Activated naive CD8-positive, alpha-beta T cell treated with anti-CD3 and anti-CD28 coated beads for 36 hours (primary cell): ENCODE data around the gene ATG10. TPM values are rescaled to one million over a fixed set of nuclear protein-coding genes. Genes with fewer than 3 reads are reported as not detected.
"Not testable (repeated sequence)": the region's sequence is repeated elsewhere in the genome, so short reads cannot be mapped to it uniquely, and the experiment has no call there.

Experiments
- DNase-seq: peaks from one replicate; pipeline ENCODE4 v3.0.0; 2021
- H3K27ac Mint-ChIP-seq: one replicate; pipeline ENCODE4 v1.8.0; 2022; ENCODE audit warnings: mild to moderate bottlenecking, moderate library complexity, mixed read lengths
- H3K27me3 Mint-ChIP-seq: one replicate; pipeline ENCODE4 v1.8.0; 2022; ENCODE audit warnings: mild to moderate bottlenecking, mixed read lengths
- H3K36me3 Mint-ChIP-seq: one replicate; pipeline ENCODE4 v1.8.0; 2021; ENCODE audit warnings: mild to moderate bottlenecking, mixed read lengths
- H3K4me1 Mint-ChIP-seq: one replicate; pipeline ENCODE4 v1.8.0; 2021; ENCODE audit warnings: mixed read lengths
- H3K4me3 Mint-ChIP-seq: one replicate; pipeline ENCODE4 v1.8.0; 2022; ENCODE audit warnings: mild to moderate bottlenecking, moderate library complexity, mixed read lengths
- H3K9me3 Mint-ChIP-seq: one replicate; pipeline ENCODE4 v1.8.0; 2022; ENCODE audit warnings: mixed read lengths
- total RNA-seq, 2 experiments: library from RNA; stranded (reverse); gene quantifications; one replicate each; pipeline ENCODE4 v1.2.3, GENCODE V29; 2021

Gene ATG10
- total RNA-seq, 2 experiments from 2014 or later = 9.3 to 10.7 TPM

GRCh38 chr5:81965524-81965923 is 6.3 kb upstream of the ATG10 start:
- H3K4me1 Mint-ChIP-seq = no peaks in the 10 kb centered on the region
- no peak for DNase-seq
- no peaks in the 10 kb centered on the region for H3K9me3 Mint-ChIP-seq
- H3K27me3 Mint-ChIP-seq = no peaks in the 10 kb centered on the region
- no peak overlapping the region for H3K4me3 Mint-ChIP-seq
- H3K36me3 Mint-ChIP-seq = no peaks in the 10 kb centered on the region
- no peak overlapping the region for H3K27ac Mint-ChIP-seq

GRCh38 chr5:81969226-81969625 is 2.6 kb upstream of the ATG10 start:
- Mint-ChIP-seq H3K27me3 (no peaks in the 10 kb centered on the region), H3K27ac (no peak overlapping the region), H3K4me3 (no peak overlapping the region), H3K4me1 (peaks cover 8% of the 10 kb centered on the region), H3K36me3 (no peaks in the 10 kb centered on the region), H3K9me3 (no peaks in the 10 kb centered on the region)
- no peak for DNase-seq

GRCh38 chr5:81969912-81970311 is 1.9 kb upstream of the ATG10 start:
- H3K4me1 Mint-ChIP-seq = peaks cover 13% of the 10 kb centered on the region
- no peaks in the 10 kb centered on the region for H3K27me3 Mint-ChIP-seq
- no peaks in the 10 kb centered on the region for H3K36me3 Mint-ChIP-seq
- no peak overlapping the region for H3K4me3 Mint-ChIP-seq
- no peaks in the 10 kb centered on the region for H3K9me3 Mint-ChIP-seq
- no peak overlapping the region for H3K27ac Mint-ChIP-seq
- DNase-seq = no peak

- Mint-ChIP-seq H3K36me3 (no peaks in the 10 kb centered on the region), H3K9me3 (no peaks in the 10 kb centered on the region), H3K27me3 (no peaks in the 10 kb centered on the region), H3K27ac (peak overlapping the region; percentile 94), H3K4me3 (peak overlapping the region; percentile 82), H3K4me1 (peaks cover 15% of the 10 kb centered on the region)
- peak; percentile 2 for DNase-seq
Observed at GRCh38 chr5:81971111-81971711, 612 bp upstream of the ATG10 start.

- peak overlapping the region; percentile 83 for H3K27ac Mint-ChIP-seq
- peak overlapping the region; percentile 81 for H3K4me3 Mint-ChIP-seq
- peaks cover 15% of the 10 kb centered on the region for H3K4me1 Mint-ChIP-seq
- no peaks in the 10 kb centered on the region for H3K27me3 Mint-ChIP-seq
- H3K36me3 Mint-ChIP-seq = peaks cover 9% of the 10 kb centered on the region
- no peak for DNase-seq
- no peaks in the 10 kb centered on the region for H3K9me3 Mint-ChIP-seq
Observed at GRCh38 chr5:81972492-81972783, 615 bp downstream of the ATG10 start.

GRCh38 chr5:81980160-81980559 is 8.3 kb downstream of the ATG10 start:
- H3K27me3 Mint-ChIP-seq = no peaks in the 10 kb centered on the region
- H3K36me3 Mint-ChIP-seq = peaks cover 36% of the 10 kb centered on the region
- H3K9me3 Mint-ChIP-seq = no peaks in the 10 kb centered on the region
- H3K4me3 Mint-ChIP-seq = no peak overlapping the region
- peaks cover 5% of the 10 kb centered on the region for H3K4me1 Mint-ChIP-seq
- no peak for DNase-seq
- H3K27ac Mint-ChIP-seq = no peak overlapping the region

- Mint-ChIP-seq H3K4me3 (no peak overlapping the region), H3K36me3 (peaks cover 40% of the 10 kb centered on the region), H3K27me3 (no peaks in the 10 kb centered on the region), H3K9me3 (peaks cover 2% of the 10 kb centered on the region), H3K27ac (no peak overlapping the region), H3K4me1 (peaks cover 3% of the 10 kb centered on the region)
- no peak for DNase-seq
Observed at GRCh38 chr5:81980598-81981260, 8.9 kb downstream of the ATG10 start.

- H3K4me1 Mint-ChIP-seq, DNase-seq, H3K27ac Mint-ChIP-seq, H3K9me3 Mint-ChIP-seq, H3K27me3 Mint-ChIP-seq, H3K4me3 Mint-ChIP-seq: not testable (repeated sequence)
- peaks cover 37% of the 10 kb centered on the region for H3K36me3 Mint-ChIP-seq
Observed at GRCh38 chr5:81982172-81982685, 10.4 kb downstream of the ATG10 start.

GRCh38 chr5:81983148-81983547 is 11.3 kb downstream of the ATG10 start:
- peaks cover 32% of the 10 kb centered on the region for H3K36me3 Mint-ChIP-seq
- not testable (repeated sequence) for DNase-seq, H3K27me3 Mint-ChIP-seq, H3K4me1 Mint-ChIP-seq, H3K9me3 Mint-ChIP-seq, H3K27ac Mint-ChIP-seq, H3K4me3 Mint-ChIP-seq

GRCh38 chr5:81983563-81983962 is 11.7 kb downstream of the ATG10 start:
- H3K36me3 Mint-ChIP-seq = peaks cover 33% of the 10 kb centered on the region
- H3K4me3 Mint-ChIP-seq, H3K9me3 Mint-ChIP-seq, H3K27me3 Mint-ChIP-seq, H3K27ac Mint-ChIP-seq, H3K4me1 Mint-ChIP-seq, DNase-seq: not testable (repeated sequence)

GRCh38 chr5:81986126-81986525 is 14.3 kb downstream of the ATG10 start:
- no peak overlapping the region for H3K27ac Mint-ChIP-seq
- H3K27me3 Mint-ChIP-seq = no peaks in the 10 kb centered on the region
- DNase-seq = no peak
- H3K4me1 Mint-ChIP-seq = no peaks in the 10 kb centered on the region
- no peak overlapping the region for H3K4me3 Mint-ChIP-seq
- peaks cover 2% of the 10 kb centered on the region for H3K9me3 Mint-ChIP-seq
- peaks cover 40% of the 10 kb centered on the region for H3K36me3 Mint-ChIP-seq

GRCh38 chr5:81989204-81989603 is 17.4 kb downstream of the ATG10 start:
- Mint-ChIP-seq H3K4me1 (no peaks in the 10 kb centered on the region), H3K27me3 (no peaks in the 10 kb centered on the region), H3K4me3 (no peak overlapping the region), H3K27ac (no peak overlapping the region), H3K36me3 (peaks cover 32% of the 10 kb centered on the region), H3K9me3 (peaks cover 2% of the 10 kb centered on the region)
- no peak for DNase-seq

GRCh38 chr5:81994679-81995078 is 22.9 kb downstream of the ATG10 start:
- peaks cover 49% of the 10 kb centered on the region for H3K36me3 Mint-ChIP-seq
- H3K27ac Mint-ChIP-seq = no peak overlapping the region
- H3K9me3 Mint-ChIP-seq = peaks cover 9% of the 10 kb centered on the region
- no peak overlapping the region for H3K4me3 Mint-ChIP-seq
- peaks cover 6% of the 10 kb centered on the region for H3K4me1 Mint-ChIP-seq
- no peak for DNase-seq
- no peaks in the 10 kb centered on the region for H3K27me3 Mint-ChIP-seq

GRCh38 chr5:81995407-81995806 is 23.6 kb downstream of the ATG10 start:
- Mint-ChIP-seq H3K27me3 (no peaks in the 10 kb centered on the region), H3K4me1 (peaks cover 6% of the 10 kb centered on the region), H3K9me3 (peaks cover 11% of the 10 kb centered on the region), H3K27ac (no peak overlapping the region), H3K4me3 (no peak overlapping the region), H3K36me3 (peaks cover 51% of the 10 kb centered on the region)
- no peak for DNase-seq

- H3K36me3 Mint-ChIP-seq = peaks cover 24% of the 10 kb centered on the region
- H3K9me3 Mint-ChIP-seq = peaks cover 4% of the 10 kb centered on the region
- no peak for DNase-seq
- no peaks in the 10 kb centered on the region for H3K27me3 Mint-ChIP-seq
- no peak overlapping the region for H3K4me3 Mint-ChIP-seq
- H3K27ac Mint-ChIP-seq = no peak overlapping the region
- no peaks in the 10 kb centered on the region for H3K4me1 Mint-ChIP-seq
Observed at GRCh38 chr5:82004511-82004910, 32.7 kb downstream of the ATG10 start.

GRCh38 chr5:82009869-82010268 is 38.0 kb downstream of the ATG10 start:
- not testable (repeated sequence) for H3K4me3 Mint-ChIP-seq, H3K27ac Mint-ChIP-seq, H3K27me3 Mint-ChIP-seq, DNase-seq, H3K9me3 Mint-ChIP-seq, H3K4me1 Mint-ChIP-seq
- H3K36me3 Mint-ChIP-seq = peaks cover 29% of the 10 kb centered on the region
